GM12801 (cell line): ENCODE data around the gene SORCS2.

ENCODE experiments used
- CTCF ChIP-seq: IDR thresholded peaks from one replicate; pipeline ENCODE4 v1.5.1; 2011; ENCODE audit warnings: control low read depth; ENCODE audit not compliant: insufficient read length; ENCODE audit errors: extremely low read depth

The SORCS2 gene

GRCh38 chr4:7781993-7782392 is 589.7 kb downstream of the SORCS2 start:
- no peak for TF ChIP-seq CTCF

DNA sequence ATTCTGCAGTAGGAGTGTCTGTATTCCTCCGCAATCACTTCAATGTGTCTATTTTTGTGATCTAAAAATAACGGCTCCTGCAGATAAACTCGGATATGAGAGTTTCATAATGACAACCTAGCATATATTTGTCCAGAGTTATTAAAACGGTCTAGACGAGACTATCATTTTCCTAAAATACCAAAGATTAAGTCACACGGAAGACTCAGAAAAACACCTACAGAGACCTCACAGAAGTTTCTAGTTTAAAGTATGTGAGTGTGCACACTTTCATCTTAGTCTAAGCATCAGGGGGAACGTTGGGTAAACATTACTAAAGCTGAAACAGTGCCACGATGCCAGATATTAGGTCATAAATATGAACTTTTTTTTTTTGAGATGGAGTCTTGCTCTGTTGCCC is 590.4 kb downstream of the SORCS2 start:
- TF ChIP-seq CTCF = no peak

- no peak for TF ChIP-seq CTCF
These were observed 591.2 kb downstream of the SORCS2 start for GRCh38 chr4:7783541-7783940.

- TF ChIP-seq CTCF = no peak
These were observed 592.0 kb downstream of the SORCS2 start for GRCh38 chr4:7784131-7784870.

- no peak for TF ChIP-seq CTCF
These were observed 592.7 kb downstream of the SORCS2 start for GRCh38 chr4:7785017-7785416.

- no peak for TF ChIP-seq CTCF
These were observed 593.7 kb downstream of the SORCS2 start for GRCh38 chr4:7786040-7786439.

GRCh38 chr4:7786517-7786916 is 594.2 kb downstream of the SORCS2 start:
- no peak for TF ChIP-seq CTCF
